Fibroblast of skin of right biceps (primary cell): ENCODE results near the gene LY6G5C.
"Not testable (repeated sequence)": the region's sequence is repeated elsewhere in the genome, so short reads cannot be mapped to it uniquely, and the experiment has no call there.

Source experiments
- DNase-seq: peaks from one replicate; pipeline ENCODE4 v3.0.0-alpha.2; 2013

LY6G5C gene

GRCh38 chr6:31713991-31714684 is 33.3 kb upstream of the LY6G5C start:
- DNase-seq: no peak

GRCh38 chr6:31713465-31713864 is 32.6 kb upstream of the LY6G5C start:
- no peak for DNase-seq

GRCh38 chr6:31712296-31712695 is 31.4 kb upstream of the LY6G5C start:
- no peak for DNase-seq

GRCh38 chr6:31711233-31711632 is 30.4 kb upstream of the LY6G5C start:
- DNase-seq: no peak

- DNase-seq: no peak
Measured at GRCh38 chr6:31710523-31711219, 29.8 kb upstream of the LY6G5C start.

- not testable (repeated sequence) for DNase-seq
Measured at GRCh38 chr6:31709157-31709556, 28.3 kb upstream of the LY6G5C start.

- DNase-seq: no peak
Measured at GRCh38 chr6:31708224-31708623, 27.4 kb upstream of the LY6G5C start.

- DNase-seq: no peak
Measured at GRCh38 chr6:31707701-31708100, 26.8 kb upstream of the LY6G5C start.

GRCh38 chr6:31706599-31706998 is 25.7 kb upstream of the LY6G5C start, which contains the start of gene LY6G6F:
Gene LY6G6F, plus strand, starts transcription at chr6:31706866. Its CDS starts 41 bp downstream, at chr6:31706907.
- no peak for DNase-seq

GRCh38 chr6:31705931-31706330 is 25.1 kb upstream of the LY6G5C start:
- no peak for DNase-seq

GRCh38 chr6:31702819-31703716 is 22.2 kb upstream of the LY6G5C start, which contains the start of gene ABHD16A:
Gene ABHD16A, minus strand, starts transcription at chr6:31703324. Its CDS starts 43 bp downstream, at chr6:31703281.
- peak; percentile 99 for DNase-seq

GRCh38 chr6:31702405-31702818 is 21.5 kb upstream of the LY6G5C start:
- no peak for DNase-seq

- no peak for DNase-seq
Measured at GRCh38 chr6:31701666-31702404, 21.0 kb upstream of the LY6G5C start.

GRCh38 chr6:31700740-31701401 is 20.0 kb upstream of the LY6G5C start:
- DNase-seq: no peak

- DNase-seq: no peak
Measured at GRCh38 chr6:31697555-31697954, 16.7 kb upstream of the LY6G5C start.

- no peak for DNase-seq
Measured at GRCh38 chr6:31693535-31693934, 12.7 kb upstream of the LY6G5C start.

GRCh38 chr6:31692886-31693285 is 12.0 kb upstream of the LY6G5C start:
- no peak for DNase-seq

- DNase-seq: no peak
Measured at GRCh38 chr6:31692353-31692752, 11.5 kb upstream of the LY6G5C start.

GRCh38 chr6:31691564-31692108 is 10.8 kb upstream of the LY6G5C start:
- no peak for DNase-seq

- DNase-seq: no peak
Measured at GRCh38 chr6:31691078-31691463, 10.2 kb upstream of the LY6G5C start.

GRCh38 chr6:31690231-31691077 is 9.6 kb upstream of the LY6G5C start:
- DNase-seq: no peak
